NCI-H2227 (cell line): ENCODE results near the gene SKAP1.

Experiments
- DNase-seq: peaks from one replicate; lab custom pipeline; 2025; ENCODE audit not compliant: unreplicated experiment; lab: John Stamatoyannopoulos, UW

The SKAP1 gene

GRCh38 chr17:48333034-48333530 is 96.9 kb downstream of the SKAP1 start:
- DNase-seq: no peak

GRCh38 chr17:48330887-48331286 is 99.1 kb downstream of the SKAP1 start:
- no peak for DNase-seq

DNA sequence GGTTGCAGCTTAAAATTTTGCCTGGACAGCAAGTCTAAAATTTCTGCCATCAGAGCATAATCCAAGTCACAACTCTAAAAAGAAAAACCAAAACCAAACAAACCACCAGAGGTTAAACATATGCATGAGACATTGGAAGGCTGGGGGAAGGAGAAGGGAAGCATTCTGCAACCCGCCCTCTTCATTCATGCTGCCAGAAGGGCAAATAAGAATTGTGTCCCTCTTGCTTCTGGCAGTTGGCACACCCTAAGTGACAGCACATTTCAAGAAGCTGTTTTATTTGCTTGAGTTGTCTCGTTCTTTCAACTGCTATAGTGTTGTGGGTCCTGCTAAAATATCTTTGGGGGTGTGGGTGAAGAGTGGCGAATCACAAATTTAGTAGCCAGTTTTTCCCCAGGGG is 99.6 kb downstream of the SKAP1 start:
- DNase-seq: no peak

GRCh38 chr17:48328457-48328856 is 101.6 kb downstream of the SKAP1 start:
- no peak for DNase-seq

DNA sequence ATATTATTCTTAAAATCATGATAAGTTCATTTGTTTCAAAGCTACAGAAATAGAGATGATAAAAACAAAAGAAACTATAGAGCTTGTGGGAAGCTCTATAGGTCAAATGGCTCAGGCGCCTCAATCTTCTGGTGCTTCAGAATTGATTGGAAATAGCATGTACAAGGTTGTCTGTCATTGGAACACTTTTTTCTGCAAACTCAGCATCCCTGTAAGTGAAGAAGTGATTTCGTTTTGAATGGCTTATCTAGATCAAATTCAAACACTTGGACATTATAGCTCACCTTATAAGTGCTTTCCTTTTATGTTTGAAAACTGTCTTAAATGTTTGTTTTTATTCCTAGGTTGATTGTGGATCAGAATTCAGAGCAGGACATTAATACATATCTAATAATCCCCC is 103.7 kb downstream of the SKAP1 start:
- no peak for DNase-seq

- no peak for DNase-seq
Measured at GRCh38 chr17:48322060-48322459, 108.0 kb downstream of the SKAP1 start.

GRCh38 chr17:48317732-48318131 is 112.3 kb downstream of the SKAP1 start:
- no peak for DNase-seq

DNA sequence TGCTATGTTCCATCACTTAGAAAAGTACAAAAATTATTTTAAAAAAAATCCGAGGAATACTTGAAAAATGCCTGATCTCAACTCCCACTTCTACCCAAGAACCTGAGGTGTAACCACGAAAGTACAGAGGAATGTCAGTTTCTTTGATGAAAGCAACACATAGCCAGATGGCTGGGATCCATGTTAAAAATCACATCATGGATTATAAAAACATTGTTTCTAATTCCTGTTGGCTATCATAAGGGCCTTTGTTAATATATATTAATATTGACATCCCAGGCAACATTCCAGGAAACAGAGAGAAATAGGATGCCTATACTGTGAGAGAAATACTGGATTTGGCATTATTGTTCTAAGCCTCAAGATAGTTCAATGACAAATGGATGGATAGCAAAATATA is 115.3 kb downstream of the SKAP1 start:
- no peak for DNase-seq

GRCh38 chr17:48313096-48313755 is 116.8 kb downstream of the SKAP1 start:
- DNase-seq: no peak

DNA sequence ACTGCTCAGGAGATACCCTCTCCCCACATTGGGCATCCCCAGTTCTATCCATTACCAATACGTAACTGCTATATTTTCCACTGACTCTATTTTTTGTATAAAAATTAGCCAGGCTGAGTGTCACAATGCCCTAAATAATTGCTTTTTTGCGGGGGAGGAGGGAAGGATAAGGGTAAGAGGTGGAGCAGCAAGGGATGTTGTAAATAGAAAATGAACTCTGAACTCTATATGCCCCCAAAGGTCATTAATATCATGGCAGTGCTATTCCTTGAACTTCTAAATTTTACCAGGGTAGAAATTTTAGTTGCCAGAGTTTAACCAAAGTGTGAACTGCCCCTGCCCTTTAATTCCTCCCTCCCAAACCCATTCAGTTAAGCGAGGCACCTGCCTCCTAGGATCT is 118.7 kb downstream of the SKAP1 start:
- no peak for DNase-seq

GRCh38 chr17:48310748-48311213 is 119.2 kb downstream of the SKAP1 start:
- peak; percentile 42 for DNase-seq

- DNase-seq: no peak
Measured at GRCh38 chr17:48308581-48308980, 121.4 kb downstream of the SKAP1 start.

DNA sequence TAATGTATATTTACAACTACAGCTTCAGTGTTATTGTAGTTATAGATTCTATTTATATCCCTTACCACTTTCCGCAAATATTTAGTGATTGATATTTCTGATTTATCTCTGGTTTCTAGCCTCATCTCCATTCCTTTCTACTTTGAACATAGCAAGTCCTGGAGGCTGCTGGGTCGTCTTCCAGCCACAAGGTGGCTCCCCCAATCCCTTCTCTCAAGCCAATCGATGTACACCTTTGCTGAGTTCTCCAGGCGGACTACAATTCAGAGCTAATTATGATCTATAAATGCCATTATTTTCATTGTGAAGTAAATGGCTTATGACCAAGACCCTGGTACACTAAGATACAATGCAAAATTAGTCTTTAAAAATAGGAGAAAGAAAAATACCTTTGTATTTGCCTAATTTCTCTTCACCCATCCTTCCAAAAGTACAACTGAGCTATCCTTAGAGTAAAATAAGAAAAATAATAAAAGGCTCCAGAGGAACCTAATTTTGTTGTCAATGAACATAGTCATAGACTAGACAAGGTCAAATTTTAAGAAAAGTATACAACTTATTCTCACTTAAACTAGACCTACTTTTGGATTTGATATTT is 122.1 kb downstream of the SKAP1 start:
- peak; percentile 67 for DNase-seq

GRCh38 chr17:48307255-48307654 is 122.8 kb downstream of the SKAP1 start:
- DNase-seq: no peak

GRCh38 chr17:48301002-48301401 is 129.0 kb downstream of the SKAP1 start:
- DNase-seq: no peak

GRCh38 chr17:48299760-48300159 is 130.3 kb downstream of the SKAP1 start:
- DNase-seq: no peak

DNA sequence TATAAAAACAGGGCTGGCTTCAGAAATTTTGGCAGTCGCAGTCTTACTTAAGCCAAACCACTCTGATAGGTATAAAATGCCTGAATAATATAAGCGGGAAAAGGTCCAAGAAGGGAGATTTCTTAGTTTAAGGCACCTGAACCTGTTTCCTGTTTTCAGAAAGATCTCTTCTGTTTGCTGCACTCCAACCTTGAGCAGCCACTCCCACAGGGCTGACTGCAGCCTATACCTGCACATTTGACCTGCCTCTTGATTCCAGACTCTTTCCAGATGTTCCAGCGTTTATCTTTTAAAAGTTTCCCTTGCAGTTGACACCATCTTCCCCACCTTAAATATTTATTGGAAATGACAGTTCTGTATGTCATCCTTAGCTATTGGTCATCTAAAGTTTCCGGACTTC is 132.2 kb downstream of the SKAP1 start:
- no peak for DNase-seq

DNA sequence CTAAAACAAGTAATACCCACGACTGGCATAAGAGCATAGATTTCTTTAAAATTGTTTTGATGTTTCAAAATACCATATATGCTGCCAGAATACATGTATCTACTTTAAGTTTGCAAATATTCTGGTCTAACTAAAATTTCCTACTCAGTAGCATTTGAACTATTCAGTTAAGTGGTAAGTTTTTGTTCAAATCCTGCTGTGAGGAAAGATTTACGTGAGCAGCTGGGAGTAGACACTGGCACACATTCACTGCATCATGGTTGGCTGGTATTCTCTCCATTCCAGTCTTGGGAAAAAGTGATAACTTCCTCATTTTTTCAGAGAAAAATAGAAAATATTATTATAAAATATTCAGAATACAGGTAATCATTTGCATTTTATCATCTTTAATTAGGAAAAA is 133.6 kb downstream of the SKAP1 start:
- DNase-seq: no peak

GRCh38 chr17:48295362-48296288 is 134.4 kb downstream of the SKAP1 start:
- DNase-seq: no peak

DNA sequence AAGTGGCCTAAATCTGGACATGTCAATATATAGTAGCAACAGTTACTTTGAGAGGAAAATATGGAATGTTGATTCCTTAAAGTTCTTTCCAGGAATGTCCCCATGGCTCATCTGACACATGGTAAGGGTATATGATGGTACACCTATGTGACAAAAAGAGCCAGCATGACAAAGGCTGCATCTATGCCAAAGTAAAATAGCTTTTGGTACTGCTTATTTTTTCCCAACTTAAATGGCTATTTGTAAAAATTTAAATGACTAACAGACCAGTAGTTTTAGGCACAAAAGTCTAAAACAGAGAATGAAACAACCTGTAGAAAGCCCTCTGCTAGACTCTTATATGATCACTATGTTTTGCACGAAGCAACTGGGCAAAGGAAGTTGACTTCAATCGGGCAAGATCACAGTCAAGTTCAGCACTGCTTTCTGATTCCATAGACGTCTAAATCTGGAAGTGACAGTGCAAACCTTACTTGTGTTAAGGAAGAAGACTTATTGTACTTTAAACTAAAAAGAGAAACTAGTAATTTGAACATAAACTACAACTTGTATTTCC is 135.1 kb downstream of the SKAP1 start:
- DNase-seq: no peak

DNA sequence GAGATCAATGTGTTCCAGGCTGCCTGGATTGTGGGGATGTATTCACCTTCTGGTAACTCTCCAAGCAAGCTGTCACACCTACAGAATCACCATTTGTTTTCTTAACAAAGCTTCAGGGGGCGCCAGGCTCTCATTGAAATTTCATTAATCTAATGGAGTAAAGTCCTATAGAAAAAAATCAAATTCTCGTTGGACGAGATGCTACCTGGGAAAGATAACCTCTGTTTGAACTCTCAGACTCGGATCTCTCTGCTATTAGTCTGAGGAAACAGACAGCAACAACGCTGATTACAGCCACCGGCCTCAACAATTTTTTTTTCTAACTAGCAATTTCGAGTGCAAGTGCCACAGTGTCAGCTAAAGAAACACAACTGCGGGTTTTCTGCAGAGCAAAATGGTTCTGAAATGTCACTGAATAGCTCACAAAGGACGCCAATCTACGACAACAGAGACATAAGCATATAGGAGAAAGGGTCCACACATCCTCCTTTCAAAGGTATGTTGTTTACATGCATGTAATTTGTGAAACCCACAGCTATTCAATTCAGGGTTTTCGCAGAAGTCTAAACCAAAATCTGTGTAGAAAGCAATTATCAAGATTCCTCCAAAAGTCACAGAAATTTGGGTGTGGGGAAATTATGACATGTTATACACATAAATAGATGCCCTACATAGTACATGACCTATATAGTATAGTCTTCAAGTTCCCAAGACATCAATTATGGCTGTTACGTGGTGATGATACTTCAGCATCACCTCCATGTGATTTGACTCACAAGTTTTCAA is 135.8 kb downstream of the SKAP1 start:
- DNase-seq: peak; percentile 36
